Natural killer cell treated with Interleukin-12 subunit alpha and Interleukin-12 subunit beta and Interleukin-15 and Interleukin-18, amount 100 ng/mL, for 72 hours (primary cell): ENCODE data around the gene XIAP. TPM values are rescaled to one million over a fixed set of nuclear protein-coding genes. Genes with fewer than 3 reads are reported as not detected.
"Not testable (repeated sequence)": the region's sequence is repeated elsewhere in the genome, so short reads cannot be mapped to it uniquely, and the experiment has no call there.

Experiments used
- ATAC-seq, 2 donors: fragments of 150-1000 bp; cut with Tn5 transposase in 1 of 2; sonication (Bioruptor Pico), chemical (Tn5 transposase) in 1 of 2; 2 replicates each; pipeline ENCODE4 v1.10.0; 2021
- DNase-seq: peaks from one replicate; pipeline ENCODE4 v3.0.0; 2022; ENCODE audit warnings: low spot score
- H3K27ac Mint-ChIP-seq, 2 donors: 1 replicate in 1 of 2; 2 replicates in 1 of 2; pipeline ENCODE4 v1.8.0; 2022; ENCODE audit warnings: mixed read lengths in 2 of 2, mild to moderate bottlenecking in 1 of 2, moderate library complexity in 1 of 2
- H3K27me3 Mint-ChIP-seq, 2 donors: 1 replicate in 1 of 2; 2 replicates in 1 of 2; pipeline ENCODE4 v1.8.0; 2022; ENCODE audit warnings: mixed read lengths in 2 of 2
- H3K36me3 Mint-ChIP-seq: one replicate; pipeline ENCODE4 v1.8.0; 2022; ENCODE audit warnings: mixed read lengths
- H3K4me1 Mint-ChIP-seq, 2 donors: 1 replicate in 1 of 2; 2 replicates in 1 of 2; pipeline ENCODE4 v1.8.0; 2022; ENCODE audit warnings: low read depth in 2 of 2, mixed read lengths in 2 of 2, mild to moderate bottlenecking in 1 of 2
- H3K4me3 Mint-ChIP-seq: one replicate; pipeline ENCODE4 v1.8.0; 2022; ENCODE audit warnings: mixed read lengths
- H3K9me3 Mint-ChIP-seq: 2 replicates; pipeline ENCODE4 v1.8.0; 2022; ENCODE audit warnings: mixed read lengths
- total RNA-seq, 2 donors: library from RNA; stranded (reverse); gene quantifications; one replicate each; pipeline ENCODE4 v1.2.3, GENCODE V29; 2022

The XIAP gene
- total RNA-seq, 2 donors from 2014 or later = 56.1 to 63.8 TPM

- DNase-seq (no peak), ATAC-seq (no peak)
- Mint-ChIP-seq H3K36me3 (no peaks in the 10 kb centered on the region), H3K27me3 (no peaks in the 10 kb centered on the region), H3K4me1 (peaks cover 4 to 8% of the 10 kb centered on the region in 2 donors), H3K27ac (no peak overlapping the region), H3K4me3 (no peak overlapping the region), H3K9me3 (no peaks in the 10 kb centered on the region)
Measured at GRCh38 chrX:123884809-123885408, 25.1 kb downstream of the XIAP start.

GRCh38 chrX:123899701-123900100 is 39.8 kb downstream of the XIAP start:
- peaks cover 0 to 3% of the 10 kb centered on the region in 2 donors for H3K4me1 Mint-ChIP-seq
- H3K27me3 Mint-ChIP-seq = peaks cover 0 to 2% of the 10 kb centered on the region in 2 donors
- H3K36me3 Mint-ChIP-seq = peaks cover 4% of the 10 kb centered on the region
- no peak overlapping the region for H3K4me3 Mint-ChIP-seq
- no peaks in the 10 kb centered on the region for H3K9me3 Mint-ChIP-seq
- ATAC-seq (no peak), DNase-seq (no peak)
- no peak overlapping the region for H3K27ac Mint-ChIP-seq

GRCh38 chrX:123903261-123903660 is 43.4 kb downstream of the XIAP start:
- not testable (repeated sequence) for DNase-seq

GRCh38 chrX:123905332-123905731 is 45.5 kb downstream of the XIAP start:
- ATAC-seq = no peak

More at GRCh38 chrX:123903261-123903660, 43.4 kb downstream of the XIAP start:
- H3K9me3 Mint-ChIP-seq, H3K27ac Mint-ChIP-seq, H3K27me3 Mint-ChIP-seq, H3K4me1 Mint-ChIP-seq, H3K4me3 Mint-ChIP-seq, H3K36me3 Mint-ChIP-seq, ATAC-seq: not testable (repeated sequence)

GRCh38 chrX:123906557-123907316 is 46.9 kb downstream of the XIAP start:
- no peak overlapping the region for H3K27ac Mint-ChIP-seq
- ATAC-seq = no peak

More at GRCh38 chrX:123905332-123905731, 45.5 kb downstream of the XIAP start:
- H3K9me3 Mint-ChIP-seq = no peaks in the 10 kb centered on the region
- peak overlapping the region in 1 of 2 donors; percentile 11 for H3K27ac Mint-ChIP-seq
- H3K27me3 Mint-ChIP-seq = peaks cover 0 to 2% of the 10 kb centered on the region in 2 donors
- peaks cover 5 to 12% of the 10 kb centered on the region in 2 donors for H3K4me1 Mint-ChIP-seq
- no peak for DNase-seq
- no peak overlapping the region for H3K4me3 Mint-ChIP-seq
- H3K36me3 Mint-ChIP-seq = peaks cover 10% of the 10 kb centered on the region

GRCh38 chrX:123909523-123909922 is 49.7 kb downstream of the XIAP start:
- H3K4me1 Mint-ChIP-seq = peaks cover 5 to 9% of the 10 kb centered on the region in 2 donors
- no peaks in the 10 kb centered on the region for H3K27me3 Mint-ChIP-seq
- no peak overlapping the region for H3K4me3 Mint-ChIP-seq
- peaks cover 6% of the 10 kb centered on the region for H3K36me3 Mint-ChIP-seq
- ATAC-seq = no peak
- peak overlapping the region in 1 of 2 donors; percentile 38 for H3K27ac Mint-ChIP-seq
- H3K9me3 Mint-ChIP-seq = no peaks in the 10 kb centered on the region
- no peak for DNase-seq

More at GRCh38 chrX:123906557-123907316, 46.9 kb downstream of the XIAP start:
- DNase-seq = no peak
- Mint-ChIP-seq H3K36me3 (peaks cover 10% of the 10 kb centered on the region), H3K9me3 (no peaks in the 10 kb centered on the region), H3K4me3 (no peak overlapping the region), H3K4me1 (peaks cover 5 to 12% of the 10 kb centered on the region in 2 donors), H3K27me3 (peaks cover 0 to 2% of the 10 kb centered on the region in 2 donors)

- ATAC-seq = no peak
Measured at GRCh38 chrX:123917069-123917468, 57.2 kb downstream of the XIAP start.

GRCh38 chrX:123918106-123918721 is 58.4 kb downstream of the XIAP start:
- H3K9me3 Mint-ChIP-seq = no peaks in the 10 kb centered on the region
- no peak overlapping the region for H3K4me3 Mint-ChIP-seq
- no peaks in the 10 kb centered on the region for H3K4me1 Mint-ChIP-seq
- DNase-seq (no peak), ATAC-seq (no peak)
- no peaks in the 10 kb centered on the region for H3K27me3 Mint-ChIP-seq
- H3K36me3 Mint-ChIP-seq = no peaks in the 10 kb centered on the region
- no peak overlapping the region for H3K27ac Mint-ChIP-seq

More at GRCh38 chrX:123917069-123917468, 57.2 kb downstream of the XIAP start:
- no peaks in the 10 kb centered on the region for H3K36me3 Mint-ChIP-seq
- no peaks in the 10 kb centered on the region for H3K27me3 Mint-ChIP-seq
- H3K27ac Mint-ChIP-seq = no peak overlapping the region
- H3K4me1 Mint-ChIP-seq = no peaks in the 10 kb centered on the region
- no peak for DNase-seq
- no peak overlapping the region for H3K4me3 Mint-ChIP-seq
- H3K9me3 Mint-ChIP-seq = no peaks in the 10 kb centered on the region

GRCh38 chrX:123920105-123920785 is 60.4 kb downstream of the XIAP start:
- DNase-seq (no peak), ATAC-seq (peak in 1 of 2 donors; percentile 52)
- Mint-ChIP-seq H3K27ac (no peak overlapping the region), H3K4me3 (no peak overlapping the region), H3K4me1 (no peaks in the 10 kb centered on the region), H3K36me3 (no peaks in the 10 kb centered on the region), H3K9me3 (no peaks in the 10 kb centered on the region), H3K27me3 (no peaks in the 10 kb centered on the region)

GRCh38 chrX:123923211-123923610 is 63.4 kb downstream of the XIAP start:
- H3K9me3 Mint-ChIP-seq = no peaks in the 10 kb centered on the region
- no peaks in the 10 kb centered on the region for H3K36me3 Mint-ChIP-seq
- no peaks in the 10 kb centered on the region for H3K4me1 Mint-ChIP-seq
- no peak overlapping the region for H3K27ac Mint-ChIP-seq
- H3K27me3 Mint-ChIP-seq = no peaks in the 10 kb centered on the region
- no peak for ATAC-seq
- no peak for DNase-seq
- no peak overlapping the region for H3K4me3 Mint-ChIP-seq

GRCh38 chrX:123924186-123924585 is 64.3 kb downstream of the XIAP start:
- Mint-ChIP-seq H3K4me3 (no peak overlapping the region), H3K36me3 (no peaks in the 10 kb centered on the region), H3K27ac (no peak overlapping the region), H3K4me1 (no peaks in the 10 kb centered on the region), H3K9me3 (no peaks in the 10 kb centered on the region), H3K27me3 (no peaks in the 10 kb centered on the region)
- ATAC-seq (peak in 1 of 2 donors; percentile 36), DNase-seq (no peak)

GRCh38 chrX:123927845-123928244 is 68.0 kb downstream of the XIAP start:
- ATAC-seq (no peak), DNase-seq (no peak)
- Mint-ChIP-seq H3K9me3 (no peaks in the 10 kb centered on the region), H3K27me3 (no peaks in the 10 kb centered on the region), H3K4me3 (no peak overlapping the region), H3K36me3 (no peaks in the 10 kb centered on the region), H3K27ac (no peak overlapping the region), H3K4me1 (no peaks in the 10 kb centered on the region)

GRCh38 chrX:123932055-123932454 is 72.2 kb downstream of the XIAP start:
- not testable (repeated sequence) for H3K4me3 Mint-ChIP-seq, DNase-seq, ATAC-seq, H3K36me3 Mint-ChIP-seq, H3K9me3 Mint-ChIP-seq, H3K27ac Mint-ChIP-seq, H3K4me1 Mint-ChIP-seq, H3K27me3 Mint-ChIP-seq
